ENCODE data around the gene GRK2.

DNA sequence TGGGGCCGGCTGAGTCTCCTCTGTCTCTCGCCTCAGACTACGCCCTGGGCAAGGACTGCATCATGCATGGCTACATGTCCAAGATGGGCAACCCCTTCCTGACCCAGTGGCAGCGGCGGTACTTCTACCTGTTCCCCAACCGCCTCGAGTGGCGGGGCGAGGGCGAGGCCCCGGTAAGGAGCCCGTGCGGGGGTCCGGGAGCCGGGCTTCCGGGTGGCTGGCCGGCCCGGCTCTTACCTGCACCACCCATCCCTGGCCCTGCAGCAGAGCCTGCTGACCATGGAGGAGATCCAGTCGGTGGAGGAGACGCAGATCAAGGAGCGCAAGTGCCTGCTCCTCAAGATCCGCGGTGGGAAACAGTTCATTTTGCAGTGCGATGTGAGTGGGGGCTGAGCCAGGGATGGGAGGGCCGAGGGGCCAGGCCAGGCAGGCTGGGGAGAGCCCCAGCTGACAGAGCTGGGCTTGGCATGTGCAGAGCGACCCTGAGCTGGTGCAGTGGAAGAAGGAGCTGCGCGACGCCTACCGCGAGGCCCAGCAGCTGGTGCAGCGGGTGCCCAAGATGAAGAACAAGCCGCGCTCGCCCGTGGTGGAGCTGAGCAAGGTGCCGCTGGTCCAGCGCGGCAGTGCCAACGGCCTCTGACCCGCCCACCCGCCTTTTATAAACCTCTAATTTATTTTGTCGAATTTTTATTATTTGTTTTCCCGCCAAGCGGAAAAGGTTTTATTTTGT is 18.7 kb downstream of the GRK2 start:
- no peak for TF ChIP-seq POLR2A (IDR thresholded peaks at IDR 0.05)
- TF ChIP-seq, protein P1, sequence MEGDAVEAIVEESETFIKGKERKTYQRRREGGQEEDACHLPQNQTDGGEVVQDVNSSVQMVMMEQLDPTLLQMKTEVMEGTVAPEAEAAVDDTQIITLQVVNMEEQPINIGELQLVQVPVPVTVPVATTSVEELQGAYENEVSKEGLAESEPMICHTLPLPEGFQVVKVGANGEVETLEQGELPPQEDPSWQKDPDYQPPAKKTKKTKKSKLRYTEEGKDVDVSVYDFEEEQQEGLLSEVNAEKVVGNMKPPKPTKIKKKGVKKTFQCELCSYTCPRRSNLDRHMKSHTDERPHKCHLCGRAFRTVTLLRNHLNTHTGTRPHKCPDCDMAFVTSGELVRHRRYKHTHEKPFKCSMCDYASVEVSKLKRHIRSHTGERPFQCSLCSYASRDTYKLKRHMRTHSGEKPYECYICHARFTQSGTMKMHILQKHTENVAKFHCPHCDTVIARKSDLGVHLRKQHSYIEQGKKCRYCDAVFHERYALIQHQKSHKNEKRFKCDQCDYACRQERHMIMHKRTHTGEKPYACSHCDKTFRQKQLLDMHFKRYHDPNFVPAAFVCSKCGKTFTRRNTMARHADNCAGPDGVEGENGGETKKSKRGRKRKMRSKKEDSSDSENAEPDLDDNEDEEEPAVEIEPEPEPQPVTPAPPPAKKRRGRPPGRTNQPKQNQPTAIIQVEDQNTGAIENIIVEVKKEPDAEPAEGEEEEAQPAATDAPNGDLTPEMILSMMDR (IDR thresholded peaks at IDR 0.05), result no peak

All from body of pancreas (tissue), 4 donors.